IMR-90 (cell line): ENCODE measurements around the gene CSK. TPM values are rescaled to one million over a fixed set of nuclear protein-coding genes. Genes with fewer than 3 reads are reported as not detected.

Source experiments
- ATAC-seq: fragments of 200-7000 bp; cut with Tn5 transposase; 2 replicates; pipeline ENCODE4 v1.9.1; 2020; ENCODE audit warnings: low read depth, mild to moderate bottlenecking, moderate library complexity
- BruUV-seq: library from RNA; stranded (reverse); fragments of 400-500 nt; replicated peaks from 2 replicates; lab custom pipeline; 2021; lab: Mats Ljungman, UMichigan
- CTCF ChIA-PET: fragments of 300-600 bp; formaldehyde crosslinking; extraction: SDS; loops from one replicate; lab custom pipeline; 2021; ENCODE audit warnings: antibody characterized with exemption; lab: Yijun Ruan, JAX
- POLR2A ChIA-PET: fragments of 300-600 bp; sonication (Branson Sonifier 250); formaldehyde crosslinking; loops from one replicate; lab custom pipeline; 2022; ENCODE audit warnings: antibody characterized with exemption; ENCODE audit not compliant: unreplicated experiment; lab: Charles Lee
- DNase-seq: peaks from one replicate; pipeline ENCODE4 v3.0.0; 2013
- H2AFZ ChIP-seq: replicated peaks from 2 replicates; pipeline ENCODE3; 2013; ENCODE audit warnings: low read length, mild to moderate bottlenecking; ENCODE audit not compliant: poor library complexity
- H2AK5ac ChIP-seq: 2 replicates; pipeline ENCODE4 v1.6.1; 2013; ENCODE audit warnings: low read depth, low read length, inconsistent platforms
- H2AK9ac ChIP-seq: replicated peaks from 2 replicates; pipeline ENCODE3; 2013; ENCODE audit warnings: mild to moderate bottlenecking, low read depth, low read length, moderate library complexity; ENCODE audit not compliant: poor library complexity
- H2BK120ac ChIP-seq: 2 replicates; pipeline ENCODE4 v1.6.1; 2013; ENCODE audit warnings: low read depth, low read length, inconsistent platforms
- H2BK15ac ChIP-seq: 3 replicates; pipeline ENCODE4 v1.6.1; 2013; ENCODE audit warnings: low read depth, low read length, inconsistent platforms
- H2BK20ac ChIP-seq: 2 replicates; pipeline ENCODE4 v1.6.1; 2013; ENCODE audit warnings: low read depth, mild to moderate bottlenecking, inconsistent platforms, low read length, moderate library complexity
- H2BK5ac ChIP-seq: 2 replicates; pipeline ENCODE4 v1.6.1; 2013; ENCODE audit warnings: mild to moderate bottlenecking, low read depth, low read length, inconsistent platforms; ENCODE audit not compliant: poor library complexity, severe bottlenecking
- H3K14ac ChIP-seq: replicated peaks from 2 replicates; pipeline ENCODE4 v1.6.1; 2013; ENCODE audit warnings: low read depth, low read length, inconsistent platforms
- H3K18ac ChIP-seq: 2 replicates; pipeline ENCODE4 v1.6.1; 2013; ENCODE audit warnings: low read depth, low read length, control low read depth
- H3K23ac ChIP-seq: 2 replicates; pipeline ENCODE4 v1.6.1; 2013; ENCODE audit warnings: low read depth, low read length, inconsistent platforms
- H3K27ac ChIP-seq: 2 replicates; pipeline ENCODE4 v1.5.1; 2013; ENCODE audit warnings: mild to moderate bottlenecking, control low read depth, low read length; ENCODE audit not compliant: insufficient read depth
- H3K27me3 ChIP-seq: 2 replicates; pipeline ENCODE4 v1.6.1; 2013; ENCODE audit warnings: low read length; ENCODE audit not compliant: control insufficient read depth, insufficient read depth
- H3K36me3 ChIP-seq: 2 replicates; pipeline ENCODE4 v1.6.1; 2013; ENCODE audit warnings: low read length, mixed read lengths; ENCODE audit not compliant: control insufficient read depth, insufficient read depth
- H3K4ac ChIP-seq: 2 replicates; pipeline ENCODE4 v1.6.1; 2013; ENCODE audit warnings: low read depth, low read length, inconsistent platforms
- H3K4me1 ChIP-seq: 2 replicates; pipeline ENCODE4 v1.6.1; 2013; ENCODE audit warnings: low read length, mixed read lengths; ENCODE audit not compliant: control insufficient read depth, insufficient read depth
- H3K4me2 ChIP-seq: 2 replicates; pipeline ENCODE4 v1.6.1; 2013; ENCODE audit warnings: low read depth, mild to moderate bottlenecking, control low read depth, low read length, moderate library complexity
- H3K4me3 ChIP-seq: 2 replicates; pipeline ENCODE4 v1.5.1; 2013; ENCODE audit warnings: low read depth, mild to moderate bottlenecking, control low read depth, low read length, moderate library complexity; ENCODE audit not compliant: insufficient read depth
- H3K56ac ChIP-seq: 2 replicates; pipeline ENCODE4 v1.6.1; 2013; ENCODE audit warnings: low read length, inconsistent platforms; ENCODE audit not compliant: insufficient read depth; ENCODE audit errors: extremely low read depth
- H3K79me1 ChIP-seq, 2 experiments: 2 replicates each; pipeline ENCODE4 v1.6.1; 2013; ENCODE audit warnings: low read length in 2 of 2, inconsistent platforms in 1 of 2, low read depth in 1 of 2
- H3K9ac ChIP-seq: 2 replicates; pipeline ENCODE4 v1.6.1; 2013; ENCODE audit warnings: low read depth, low read length, control low read depth
- H3K9me1 ChIP-seq: 2 replicates; pipeline ENCODE4 v1.6.1; 2013; ENCODE audit warnings: low read length, inconsistent platforms; ENCODE audit not compliant: insufficient read depth
- H3K9me3 ChIP-seq: 2 replicates; pipeline ENCODE4 v1.6.1; 2013; ENCODE audit warnings: low read length; ENCODE audit not compliant: control insufficient read depth, insufficient read depth
- H4K20me1 ChIP-seq: 2 replicates; pipeline ENCODE4 v1.6.1; 2013; ENCODE audit warnings: low read length, inconsistent platforms; ENCODE audit not compliant: insufficient read depth
- H4K5ac ChIP-seq: 2 replicates; pipeline ENCODE4 v1.6.1; 2013; ENCODE audit warnings: mild to moderate bottlenecking, low read depth, low read length, control low read depth
- H4K8ac ChIP-seq, 2 experiments: 2 replicates each; pipeline ENCODE4 v1.6.1; 2013; ENCODE audit warnings: low read depth in 2 of 2, low read length in 2 of 2, control low read depth in 1 of 2, inconsistent platforms in 1 of 2
- H4K91ac ChIP-seq: 2 replicates; pipeline ENCODE4 v1.6.1; 2013; ENCODE audit warnings: low read depth, low read length, inconsistent platforms; ENCODE audit not compliant: insufficient read depth
- BHLHE40 ChIP-seq: fragments of 150-350 bp; IDR thresholded peaks from 2 replicates; pipeline ENCODE4 v1.6.1; 2016; ENCODE audit warnings: mild to moderate bottlenecking, low read depth, low read length
- CEBPB ChIP-seq: IDR thresholded peaks from 2 replicates; pipeline ENCODE4 v1.6.1; 2012; ENCODE audit warnings: low read depth, low read length, improper control_type of control experiment
- CHD1 ChIP-seq: IDR thresholded peaks from 2 replicates; pipeline ENCODE4 v1.6.1; 2012; ENCODE audit warnings: low read depth, low read length, improper control_type of control experiment
- CTCF ChIP-seq: conservative IDR thresholded peaks from 2 replicates; pipeline ENCODE4 v1.5.1; 2012; ENCODE audit warnings: mild to moderate bottlenecking, low read depth, low read length, improper control_type of control experiment
- ELK1 ChIP-seq: fragments of 150-350 bp; IDR thresholded peaks from 2 replicates; pipeline ENCODE4 v1.6.1; 2016; ENCODE audit warnings: low read depth, mild to moderate bottlenecking, low read length, moderate library complexity, borderline replicate concordance
- FOS ChIP-seq: fragments of 150-350 bp; IDR thresholded peaks from 2 replicates; pipeline ENCODE4 v1.6.1; 2016; ENCODE audit warnings: low read depth, low read length
- MAFK ChIP-seq: IDR thresholded peaks from 2 replicates; pipeline ENCODE4 v1.6.1; 2012; ENCODE audit warnings: low read depth, low read length, improper control_type of control experiment
- MAZ ChIP-seq: IDR thresholded peaks from 2 replicates; pipeline ENCODE4 v1.6.1; 2012; ENCODE audit warnings: low read depth, mild to moderate bottlenecking, low read length, improper control_type of control experiment, moderate library complexity, borderline replicate concordance
- MXI1 ChIP-seq: IDR thresholded peaks from 2 replicates; pipeline ENCODE4 v1.6.1; 2012; ENCODE audit warnings: low read depth, mild to moderate bottlenecking, low read length, moderate library complexity, borderline replicate concordance
- NFE2L2 ChIP-seq: fragments of 150-350 bp; IDR thresholded peaks from 2 replicates; pipeline ENCODE4 v1.6.1; 2016; ENCODE audit warnings: low read depth, mild to moderate bottlenecking, low read length
- POLR2A ChIP-seq: IDR thresholded peaks from 2 replicates; pipeline ENCODE4 v1.6.1; 2012; ENCODE audit warnings: mild to moderate bottlenecking, low read depth, low read length
- RAD21 ChIP-seq: IDR thresholded peaks from 2 replicates; pipeline ENCODE4 v1.6.1; 2012; ENCODE audit warnings: low read length, improper control_type of control experiment
- RCOR1 ChIP-seq: IDR thresholded peaks from 2 replicates; pipeline ENCODE4 v1.6.1; 2012; ENCODE audit warnings: mild to moderate bottlenecking, low read length, improper control_type of control experiment; ENCODE audit not compliant: insufficient replicate concordance
- RFX5 ChIP-seq: IDR thresholded peaks from 2 replicates; pipeline ENCODE4 v1.8.0; 2012; ENCODE audit warnings: low read depth, mild to moderate bottlenecking, low read length, moderate library complexity
- SMC3 ChIP-seq: fragments of 150-350 bp; IDR thresholded peaks from 2 replicates; pipeline ENCODE4 v1.6.1; 2016; ENCODE audit warnings: low read depth, mild to moderate bottlenecking, antibody characterized with exemption, low read length, moderate library complexity
- USF2 ChIP-seq: fragments of 150-350 bp; IDR thresholded peaks from 2 replicates; pipeline ENCODE4 v1.6.1; 2017; ENCODE audit warnings: mild to moderate bottlenecking, antibody characterized with exemption, low read length, low read depth
- WGBS, 2 experiments: methylation state at CpG; one replicate each; pipeline versions ENCODE4 v1.1.5 to v1.1.7; 2013; ENCODE audit warnings: missing lambda C conversion rate in 2 of 2; ENCODE audit not compliant: insufficient read length in 1 of 2; ENCODE audit errors: extremely low coverage in 2 of 2; 5-methylcytosine and 5-hydroxymethylcytosine counted together
- dilution Hi-C: fragments of 300-500 bp; cut with HindIII; formaldehyde crosslinking; loops from one replicate; pipeline ENCODE4 v1.14.3; 2018; ENCODE audit warnings: low sequenced_read_pairs; ENCODE audit not compliant: unreplicated experiment
- in situ Hi-C: fragments of 300-500 bp; cut with MboI; formaldehyde crosslinking; loops from 3 replicates; pipeline ENCODE4 v1.14.3; 2019; ENCODE audit warnings: low sequenced_read_pairs, inconsistent platforms, mixed read lengths
- intact Hi-C: fragments of 100-400 bp; cut with micrococcal nuclease; formaldehyde crosslinking; loops from 2 replicates; pipeline ENCODE4 v1.10.0; 2022
- polyA plus RNA-seq, 3 experiments: library from polyadenylated mRNA; depleted of rRNA; stranded (reverse); fragments of >200 nt; gene quantifications; 2 replicates each; pipeline ENCODE4 v1.2.3, GENCODE V29; 2012; ENCODE audit warnings: low replicate concordance in 1 of 3
- total RNA-seq: library from RNA; depleted of rRNA; stranded (reverse); fragments of >200 nt; gene quantifications from 2 replicates; pipeline ENCODE4 v1.2.3, GENCODE V29; 2012

CSK gene
- total and polyA plus RNA-seq, 2 of the 4 experiments (the other 2 are of a cell fraction): 10.8 to 54.0 TPM

GRCh38 chr15:74836846-74837245, 55.0 kb downstream of the CSK start:
- TF ChIP-seq BHLHE40: no peak
- TF ChIP-seq MAZ: no peak
- no peak for TF ChIP-seq POLR2A
- TF ChIP-seq SMC3: no peak
- TF ChIP-seq USF2: no peak
- TF ChIP-seq CEBPB: no peak
- TF ChIP-seq CTCF: no peak
- no peak for TF ChIP-seq CHD1
- no peak for TF ChIP-seq RAD21
- TF ChIP-seq MXI1: no peak
- TF ChIP-seq MAFK: no peak
- TF ChIP-seq RCOR1: no peak
- no peak for TF ChIP-seq FOS
- no peak for TF ChIP-seq NFE2L2
- no peak for TF ChIP-seq ELK1
- TF ChIP-seq RFX5: no peak
- Histone ChIP-seq H4K5ac (no peak overlapping the region), H3K4ac (no peak overlapping the region), H2BK120ac (no peak overlapping the region), H3K79me1 (peaks cover 0 to 5% of the 10 kb centered on the region in 2 experiments; a peak in 1 of 4 replicates), H3K27ac (no peak overlapping the region), H2BK15ac (no peak overlapping the region), H3K9ac (no peak overlapping the region), H2AK9ac (no peak overlapping the region), H3K4me2 (no peak overlapping the region), H2BK20ac (no peak overlapping the region), H3K23ac (no peak overlapping the region), H3K4me3 (no peak overlapping the region), H3K18ac (no peak overlapping the region), H3K9me1 (no peaks in the 10 kb centered on the region), H3K14ac (no peak overlapping the region), H3K27me3 (no peaks in the 10 kb centered on the region), H4K91ac (no peak overlapping the region), H3K36me3 (peaks cover 3% of the 10 kb centered on the region; the same call in 1 of the 2 replicates), H4K20me1 (no peaks in the 10 kb centered on the region), H3K9me3 (no peaks in the 10 kb centered on the region), H2AK5ac (no peak overlapping the region), H2BK5ac (no peak overlapping the region), H2AFZ (no peak overlapping the region), H4K8ac (no peak overlapping the region), H3K56ac (no peak overlapping the region), H3K4me1 (no peaks in the 10 kb centered on the region; the same call in 1 of the 2 replicates)
- ATAC-seq (no peak), DNase-seq (no peak)
- 90% methylated on average over 5 of the region's 7 CpGs; no CpG with 5 or more reads in 1 of the 2 experiments for WGBS, 2 experiments
- ChIA-PET POLR2A (no interaction called here), CTCF (no interaction called here)
- in situ Hi-C loops: no loop called here
- intact Hi-C loops: no loop called here
- BruUV-seq: no TSS peak
- dilution Hi-C loops: no loop called here
